Erythroblast (primary cell): ENCODE data around the gene KRTAP5-1.
"Not testable (repeated sequence)": the region's sequence is repeated elsewhere in the genome, so short reads cannot be mapped to it uniquely, and the experiment has no call there.

Experiments used
- GATA1 ChIP-seq: IDR thresholded peaks from 2 replicates; pipeline ENCODE4 v1.6.1; 2011; ENCODE audit warnings: low read depth, mild to moderate bottlenecking, control low read depth, low read length, moderate library complexity
- POLR2A ChIP-seq: IDR thresholded peaks from 2 replicates; pipeline ENCODE4 v1.6.1; 2011; ENCODE audit warnings: mild to moderate bottlenecking, low read length

DNA sequence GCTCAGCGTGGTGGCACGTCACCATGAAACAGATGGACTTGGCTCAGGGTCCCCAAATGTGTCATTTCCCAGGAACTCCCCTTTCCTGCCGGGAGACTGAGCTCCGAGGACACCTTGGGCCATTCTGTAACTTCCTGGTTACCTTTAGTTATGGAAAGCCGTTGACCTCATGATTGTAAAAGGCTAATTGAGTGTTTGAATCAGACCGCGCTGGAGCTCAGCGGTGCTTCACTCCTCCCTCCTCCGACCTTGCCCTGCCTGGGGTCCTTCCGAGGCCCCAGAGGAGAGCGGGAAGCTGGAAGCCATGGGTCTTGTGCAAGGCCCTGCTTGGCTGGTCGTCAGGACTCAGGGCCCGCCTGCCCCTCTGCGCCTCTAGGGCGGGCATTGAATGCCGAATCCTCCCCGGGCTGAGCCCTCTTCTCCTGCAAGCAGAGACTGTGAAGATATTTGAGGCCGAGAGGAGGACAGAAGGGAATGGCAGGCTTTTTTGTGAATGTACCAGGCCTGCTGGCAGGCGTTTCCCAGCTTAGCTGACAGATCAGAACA is 11.6 kb upstream of the KRTAP5-1 start:
- not testable (repeated sequence) for TF ChIP-seq POLR2A, GATA1
